H1 (cell line): ENCODE data around the gene CTPS1. TPM values are rescaled to one million over a fixed set of nuclear protein-coding genes. Genes with fewer than 3 reads are reported as not detected.

Experiments used
- CTCF ChIA-PET: fragments of 300-600 bp; sonication (Branson Sonifier 250); formaldehyde crosslinking; loops from one replicate; lab custom pipeline; 2021; ENCODE audit not compliant: partially characterized antibody; lab: Charles Lee
- POLR2A ChIA-PET: fragments of 300-600 bp; sonication (Branson Sonifier 250); formaldehyde crosslinking; loops from one replicate; lab custom pipeline; 2021; ENCODE audit warnings: inconsistent platforms; ENCODE audit not compliant: partially characterized antibody; lab: Charles Lee
- DNase-seq, 2 experiments: peaks; one replicate each; pipeline versions ENCODE4 v3.0.0 to v3.0.0-alpha.2; 2010 to 2022; ENCODE audit warnings: low spot score in 2 of 2, low read depth in 1 of 2, mixed read lengths in 1 of 2
- FAIRE-seq: peaks from 2 replicates; lab custom pipeline; 2011; peaks lifted over from hg19 to GRCh38; lab: Jason Lieb, UNC
- H2AFZ ChIP-seq: 2 replicates; pipeline ENCODE4 v1.8.1; 2012; ENCODE audit warnings: low read length, inconsistent platforms
- H2AK5ac ChIP-seq: 2 replicates; pipeline ENCODE4 v1.6.1; 2013; ENCODE audit warnings: low read depth, low read length
- H2BK120ac ChIP-seq: replicated peaks from 2 replicates; pipeline ENCODE3; 2013; ENCODE audit warnings: low read depth, low read length, inconsistent platforms
- H2BK12ac ChIP-seq: 2 replicates; pipeline ENCODE4 v1.6.1; 2013; ENCODE audit warnings: low read depth, low read length
- H2BK15ac ChIP-seq: 2 replicates; pipeline ENCODE4 v1.6.1; 2013; ENCODE audit warnings: low read length
- H2BK20ac ChIP-seq: 2 replicates; pipeline ENCODE4 v1.6.1; 2013; ENCODE audit warnings: low read length
- H2BK5ac ChIP-seq: 2 replicates; pipeline ENCODE4 v1.6.1; 2013; ENCODE audit warnings: low read depth, low read length
- H3K14ac ChIP-seq: 2 replicates; pipeline ENCODE4 v1.6.1; 2013; ENCODE audit warnings: inconsistent platforms; ENCODE audit not compliant: insufficient read length
- H3K18ac ChIP-seq: 2 replicates; pipeline ENCODE4 v1.6.1; 2013; ENCODE audit warnings: low read length; ENCODE audit errors: extremely low read depth
- H3K23ac ChIP-seq: 2 replicates; pipeline ENCODE4 v1.6.1; 2013; ENCODE audit warnings: inconsistent platforms; ENCODE audit not compliant: insufficient read length
- H3K23me2 ChIP-seq: 2 replicates; pipeline ENCODE4 v1.6.1; 2013; ENCODE audit warnings: low read depth, low read length
- H3K27ac ChIP-seq: 2 replicates; pipeline ENCODE4 v1.6.1; 2011; ENCODE audit warnings: low read depth, low read length, inconsistent platforms
- H3K27me3 ChIP-seq, 4 experiments: replicated peaks in 1 of 4; 1 replicate in 1 of 4; 2 replicates in 3 of 4; pipeline versions ENCODE4 v1.6.1 to v1.8.1; 2011 to 2013; ENCODE audit warnings: low read length in 3 of 4, mild to moderate bottlenecking in 3 of 4, inconsistent platforms in 2 of 4, mixed read lengths in 2 of 4, moderate library complexity in 1 of 4; ENCODE audit not compliant: control insufficient read depth in 3 of 4, insufficient read depth in 3 of 4; ENCODE audit errors: extremely low read depth in 1 of 4
- H3K36me3 ChIP-seq, 4 experiments: 2 replicates each; pipeline versions ENCODE4 v1.6.1 to v1.8.1; 2011 to 2013; ENCODE audit warnings: mild to moderate bottlenecking in 4 of 4, low read length in 3 of 4, moderate library complexity in 2 of 4, control low read depth in 1 of 4, inconsistent platforms in 1 of 4; ENCODE audit not compliant: insufficient read depth in 4 of 4, control insufficient read depth in 2 of 4
- H3K4ac ChIP-seq: replicated peaks from 2 replicates; pipeline ENCODE3; 2013; ENCODE audit warnings: low read length, low read depth, mixed read lengths, inconsistent platforms; ENCODE audit not compliant: insufficient read length
- H3K4me1 ChIP-seq, 4 experiments: replicated peaks in 1 of 4; 1 replicate in 1 of 4; 2 replicates in 3 of 4; pipeline versions ENCODE4 v1.6.1 to v1.8.1; 2011 to 2013; ENCODE audit warnings: low read length in 3 of 4, inconsistent platforms in 2 of 4, mixed read lengths in 1 of 4; ENCODE audit not compliant: insufficient read depth in 4 of 4, control insufficient read depth in 3 of 4
- H3K4me2 ChIP-seq, 2 experiments: 2 replicates each; pipeline versions ENCODE4 v1.6.1 to v1.8.1; 2011 to 2013; ENCODE audit warnings: low read depth in 2 of 2, low read length in 2 of 2, control low read depth in 1 of 2, inconsistent platforms in 1 of 2, mild to moderate bottlenecking in 1 of 2; ENCODE audit not compliant: insufficient read depth in 1 of 2
- H3K4me3 ChIP-seq, 4 experiments: fragments of 200-600, 300-600 bp in 1 of 4; sonication (generic), shearing (Covaris generic), sonication (Bioruptor Twin) in 1 of 4; 2 replicates each; pipeline versions ENCODE4 v1.5.1 to v1.8.1; 2011 to 2016; ENCODE audit warnings: low read length in 4 of 4, low read depth in 3 of 4, control low read depth in 2 of 4, inconsistent platforms in 2 of 4, mild to moderate bottlenecking in 2 of 4, mixed read lengths in 1 of 4, moderate library complexity in 1 of 4; ENCODE audit not compliant: insufficient read depth in 2 of 4; ENCODE audit errors: extremely low read depth in 1 of 4
- H3K56ac ChIP-seq: replicated peaks from 2 replicates; pipeline ENCODE3; 2013; ENCODE audit warnings: low read depth, mild to moderate bottlenecking, mixed read lengths, low read length, inconsistent platforms; ENCODE audit not compliant: insufficient read length
- H3K79me1 ChIP-seq: 2 replicates; pipeline ENCODE4 v1.6.1; 2013; ENCODE audit warnings: low read depth, low read length, control low read depth
- H3K79me2 ChIP-seq, 2 experiments: 2 replicates each; pipeline versions ENCODE4 v1.6.1 to v1.8.1; 2012 to 2013; ENCODE audit warnings: low read length in 2 of 2, mild to moderate bottlenecking in 2 of 2, inconsistent platforms in 1 of 2; ENCODE audit not compliant: insufficient read depth in 2 of 2, control insufficient read depth in 1 of 2
- H3K9ac ChIP-seq, 4 experiments: replicated peaks in 1 of 4; 1 replicate in 1 of 4; 2 replicates in 3 of 4; pipeline versions ENCODE4 v1.6.1 to v1.8.1; 2011 to 2013; ENCODE audit warnings: low read depth in 3 of 4, low read length in 3 of 4, control low read depth in 2 of 4, mild to moderate bottlenecking in 2 of 4, moderate library complexity in 2 of 4, inconsistent platforms in 1 of 4; ENCODE audit errors: extremely low read depth in 1 of 4
- H3K9me3 ChIP-seq, 2 experiments: 2 replicates each; pipeline versions ENCODE4 v1.6.1 to v1.8.1; 2012 to 2013; ENCODE audit warnings: mild to moderate bottlenecking in 2 of 2, moderate library complexity in 2 of 2, control low read depth in 1 of 2, inconsistent platforms in 1 of 2, low read depth in 1 of 2, low read length in 1 of 2, mixed read lengths in 1 of 2; ENCODE audit not compliant: insufficient read depth in 2 of 2
- H4K20me1 ChIP-seq, 2 experiments: replicated peaks in 1 of 2; 2 replicates each; pipeline versions ENCODE3 to v1.8.1; 2011 to 2013; ENCODE audit warnings: inconsistent platforms in 2 of 2, low read length in 2 of 2, mild to moderate bottlenecking in 1 of 2; ENCODE audit not compliant: insufficient read depth in 2 of 2, control insufficient read depth in 1 of 2
- H4K5ac ChIP-seq: 2 replicates; pipeline ENCODE4 v1.6.1; 2013; ENCODE audit warnings: low read length, low read depth, mixed read lengths, inconsistent platforms; ENCODE audit not compliant: insufficient read length
- H4K8ac ChIP-seq: 2 replicates; pipeline ENCODE4 v1.8.0; 2013; ENCODE audit warnings: mild to moderate bottlenecking, moderate library complexity, low read length, inconsistent platforms; ENCODE audit not compliant: insufficient read depth; ENCODE audit errors: extremely low read depth
- H4K91ac ChIP-seq: replicated peaks from 2 replicates; pipeline ENCODE3; 2013; ENCODE audit warnings: low read length, mixed read lengths, inconsistent platforms; ENCODE audit not compliant: insufficient read length
- ATF2 ChIP-seq: IDR thresholded peaks from 2 replicates; pipeline ENCODE4 v1.6.1; 2012; ENCODE audit warnings: low read length, inconsistent platforms
- BACH1 ChIP-seq: IDR thresholded peaks from 2 replicates; pipeline ENCODE4 v1.6.1; 2012; ENCODE audit warnings: low read length, improper control_type of control experiment
- CHD1 ChIP-seq: IDR thresholded peaks from 2 replicates; pipeline ENCODE4 v1.6.1; 2012; ENCODE audit warnings: low read depth, low read length, improper control_type of control experiment
- E2F6 ChIP-seq: IDR thresholded peaks from 2 replicates; pipeline ENCODE4 v1.6.1; 2012; ENCODE audit warnings: inconsistent platforms
- EZH2 ChIP-seq: fragments of 200-600 bp; sonication (generic); IDR thresholded peaks from 2 replicates; pipeline ENCODE4 v1.7.1; 2012; ENCODE audit warnings: low read depth, mild to moderate bottlenecking, moderate library complexity, low read length, inconsistent platforms; ENCODE audit not compliant: severe bottlenecking
- JUND ChIP-seq: IDR thresholded peaks from 2 replicates; pipeline ENCODE4 v1.6.1; 2011; ENCODE audit warnings: mild to moderate bottlenecking, improper control_type of control experiment, low read length
- KDM5A ChIP-seq: fragments of 200-600 bp; IDR thresholded peaks from 2 replicates; pipeline ENCODE4 v1.7.1; 2012; ENCODE audit warnings: mild to moderate bottlenecking, low read length, inconsistent platforms, mixed read lengths
- TCF12 ChIP-seq: IDR thresholded peaks from 2 replicates; pipeline ENCODE4 v1.6.1; 2011; ENCODE audit warnings: low read depth, mild to moderate bottlenecking, low read length
- ZNF274 ChIP-seq: IDR thresholded peaks from 2 replicates; pipeline ENCODE4 v1.7.0; 2012; ENCODE audit warnings: low read length, borderline replicate concordance; ENCODE audit errors: extremely low read depth
- WGBS, 2 experiments: shearing (Covaris generic) in 1 of 2; methylation state at CpG; one replicate each; pipeline versions ENCODE4 v1.1.6 to v1.1.7; 2013 to 2015; ENCODE audit warnings: low lambda C conversion rate in 2 of 2, mixed read lengths in 2 of 2, inconsistent platforms in 1 of 2, low coverage in 1 of 2, missing lambda C conversion rate in 1 of 2; ENCODE audit not compliant: insufficient replicate concordance in 2 of 2, insufficient coverage in 1 of 2, insufficient read length in 1 of 2; ENCODE audit errors: extremely low coverage in 1 of 2, missing lambda C conversion rate in 1 of 2; 5-methylcytosine and 5-hydroxymethylcytosine counted together
- polyA plus RNA-seq, 7 experiments: library from polyadenylated mRNA; depleted of rRNA in 3 of 7; stranded (reverse) in 5 of 7; unstranded in 2 of 7; fragments of >200 nt in 5 of 7; fragments of 200-250 nt in 2 of 7; gene quantifications; 1 replicate in 5 of 7; 2 replicates in 1 of 7; 4 replicates in 1 of 7; pipeline versions ENCODE4 v1.2.1 to v1.2.3, GENCODE V29; 2011 to 2013; ENCODE audit warnings: missing spikeins in 2 of 7, mixed read lengths in 2 of 7
- total RNA-seq: library from RNA; stranded (reverse); fragmentation: NEBNext Ultra II Directional; extraction: Animal tissue kit (Norgen Biotek cat#: 25700); gene quantifications from 2 replicates; pipeline ENCODE4 v1.2.1, GENCODE V29; 2021

Gene CTPS1
- total and polyA plus RNA-seq, 2 of the 8 experiments (the other 6 are each of a cell fraction or from before 2014, with no cell fraction given): 35.5 to 103 TPM

DNA sequence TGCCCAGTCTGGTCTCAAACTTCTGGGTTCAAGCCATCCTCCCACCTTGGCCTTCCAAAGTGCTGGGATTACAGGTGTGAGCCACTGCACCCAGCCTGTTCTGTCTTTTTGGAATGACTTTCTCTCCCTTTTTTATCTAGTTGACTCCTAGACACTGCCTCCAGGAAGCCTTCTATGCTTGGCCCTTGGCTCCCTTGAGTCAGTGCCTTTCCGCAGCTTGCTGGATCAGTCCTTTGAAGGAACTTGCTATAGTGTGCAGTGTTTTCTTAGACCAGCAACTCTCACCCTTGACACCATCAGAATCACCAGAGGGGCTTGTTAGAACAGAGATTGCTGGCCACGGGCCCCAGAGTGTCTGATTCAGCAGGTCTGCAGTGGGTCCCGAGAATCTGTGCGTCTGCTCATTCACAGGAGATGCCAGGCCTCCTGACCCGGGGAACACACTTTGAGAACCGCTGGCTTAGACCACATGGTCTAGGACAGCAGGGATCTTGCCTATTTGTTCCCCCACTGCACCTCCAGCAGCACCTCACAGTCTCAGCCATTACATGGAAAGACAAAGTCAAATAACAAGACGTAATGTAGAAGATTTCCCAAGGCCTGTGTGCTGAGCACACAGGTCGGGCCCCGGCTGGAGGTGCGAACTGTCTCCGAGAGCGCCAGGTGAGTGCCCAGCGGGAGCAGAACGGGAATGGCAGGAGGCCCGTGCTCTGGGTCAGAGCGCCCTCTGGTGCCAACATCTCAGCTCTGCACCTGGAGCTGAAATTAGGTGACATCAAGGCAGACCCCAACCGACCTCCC is 27.4 kb upstream of the CTPS1 start:
- peak; percentile 67 to 93 for DNase-seq
- Histone ChIP-seq H3K9me3 (no peaks in the 10 kb centered on the region), H3K23me2 (no peaks in the 10 kb centered on the region), H2BK20ac (no peak overlapping the region), H2AK5ac (no peak overlapping the region), H2AFZ (no peak overlapping the region), H3K9ac (no peak overlapping the region), H3K18ac (no peak overlapping the region), H3K79me2 (no peaks in the 10 kb centered on the region), H4K5ac (no peak overlapping the region), H3K4me2 (no peak overlapping the region), H4K8ac (no peak overlapping the region), H3K56ac (no peak overlapping the region), H2BK120ac (no peak overlapping the region), H3K4me1 (peaks cover 0 to 2% (median 0%) of the 10 kb centered on the region in 4 experiments; a peak in 3 of 7 replicates), H3K79me1 (no peaks in the 10 kb centered on the region), H2BK12ac (no peak overlapping the region), H4K20me1 (no peaks in the 10 kb centered on the region), H3K4me3 (no peak overlapping the region), H2BK15ac (0 out of 2 replicates have a peak overlapping the region, but pooled peaks have one; percentile 13), H3K23ac (no peak overlapping the region), H2BK5ac (no peak overlapping the region), H3K36me3 (no peaks in the 10 kb centered on the region), H3K4ac (no peak overlapping the region), H4K91ac (no peak overlapping the region), H3K14ac (no peak overlapping the region), H3K27ac (no peak overlapping the region), H3K27me3 (no peaks in the 10 kb centered on the region; a peak in 2 of 7 replicates)
- CTCF ChIA-PET: interaction anchor here (0.6 to 25.1 kb wide), 38 partner anchors 8 to 650 kb away, joined by 3 to 917 read pairs (median 4); partner anchors contain the start of gene CITED4
- POLR2A ChIA-PET: interaction anchor here (0.9 to 4.2 kb wide), 6 partner anchors 10 to 96 kb away, joined by 3 to 17 read pairs (median 4); partner anchors contain the start of genes CITED4 and CTPS1
- 39% methylated on average over 17 of the region's 17 CpGs; no CpG with 5 or more reads in 1 of the 2 experiments for WGBS, 2 experiments
- peak; percentile 79 for FAIRE-seq
- no peak for TF ChIP-seq ZNF274
- no peak for TF ChIP-seq CHD1
- TF ChIP-seq JUND: peak; percentile 19; the same call in 1 of the 2 replicates
- no peak for TF ChIP-seq EZH2
- peak; percentile 72; the same call in 1 of the 2 replicates for TF ChIP-seq E2F6
- TF ChIP-seq BACH1: no peak
- no peak for TF ChIP-seq ATF2
- peak; percentile 83; the same call in 1 of the 2 replicates for TF ChIP-seq TCF12
- no peak for TF ChIP-seq KDM5A
